A549 treated with CpdA at 1 μM for 4 hours (cell line): ENCODE data around the gene MEP1B. TPM values are rescaled to one million over a fixed set of nuclear protein-coding genes. Genes with fewer than 3 reads are reported as not detected.

Experiments
- total RNA-seq: library from RNA; stranded (reverse); fragments of 200-300 nt; extraction: Qiagen RNA extraction; gene quantifications from 5 replicates; pipeline ENCODE4 v1.2.3, GENCODE V29; 2022; ENCODE audit warnings: low read depth

Gene MEP1B
- total RNA-seq = 0.07 to 0.27 TPM in 2 of 5 replicates, not detected in the others

DNA sequence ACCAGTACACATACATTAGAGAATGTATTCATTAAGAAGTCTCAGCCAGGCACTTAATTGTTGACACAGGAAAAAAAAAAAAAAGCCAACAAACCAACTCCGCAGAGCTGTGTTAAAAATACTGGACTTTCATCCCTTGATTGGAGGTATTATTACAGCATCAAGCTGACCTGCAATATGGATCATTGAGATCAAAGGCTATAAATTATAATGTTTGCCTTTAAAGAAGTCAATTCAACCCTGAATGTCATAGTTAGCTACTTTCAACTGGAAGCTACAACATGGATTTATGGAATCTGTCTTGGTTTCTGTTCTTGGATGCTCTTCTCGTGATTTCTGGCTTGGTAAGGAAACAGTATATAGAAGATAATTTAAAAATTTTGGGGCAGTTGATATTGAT lies at the start of gene MEP1B:
Gene MEP1B (plus strand): TSS at position 250 of the 400 bp plus-strand sequence. CDS start 32 bp downstream, at position 282.

Other genes starting within 250 kb of the MEP1B start
- 10.0 to 14.7 TPM (median 13.6 TPM) in 5 replicates for gene TRAPPC8, start 246.9 kb upstream of the MEP1B start, total RNA-seq
- 0.18 to 0.48 TPM (median 0.24 TPM) in 5 replicates for gene RNF125, start 171.2 kb upstream of the MEP1B start, total RNA-seq
- 12.0 to 16.3 TPM (median 13.9 TPM) in 5 replicates for gene RNF138, start 98.2 kb upstream of the MEP1B start, total RNA-seq